Naive B cell (primary cell): ENCODE data around the gene RNU4-1. TPM values are rescaled to one million over a fixed set of nuclear protein-coding genes. Genes with fewer than 3 reads are reported as not detected.
"Not testable (repeated sequence)": the region's sequence is repeated elsewhere in the genome, so short reads cannot be mapped to it uniquely, and the experiment has no call there.

ENCODE experiments used
- ATAC-seq, 2 donors: fragments of 150-1000 bp; cut with Tn5 transposase; 2 replicates each; pipeline ENCODE4 v1.10.0; 2021; ENCODE audit warnings: low read depth in 2 of 2, mild to moderate bottlenecking in 2 of 2, moderate library complexity in 2 of 2
- DNase-seq: peaks from one replicate; pipeline ENCODE4 v3.0.0; 2022
- H3K27ac Mint-ChIP-seq, 6 donors: one replicate each; pipeline ENCODE4 v1.8.0; 2020 to 2022; ENCODE audit warnings: mild to moderate bottlenecking in 6 of 6, mixed read lengths in 6 of 6, moderate library complexity in 5 of 6, inconsistent platforms in 2 of 6
- H3K27me3 Mint-ChIP-seq, 3 donors: one replicate each; pipeline ENCODE4 v1.8.0; 2021 to 2022; ENCODE audit warnings: mixed read lengths in 3 of 3, mild to moderate bottlenecking in 1 of 3
- H3K36me3 Mint-ChIP-seq, 2 donors: one replicate each; pipeline ENCODE4 v1.8.0; 2020 to 2022; ENCODE audit warnings: mixed read lengths in 2 of 2, inconsistent platforms in 1 of 2, mild to moderate bottlenecking in 1 of 2
- H3K4me1 Mint-ChIP-seq, 3 donors: one replicate each; pipeline ENCODE4 v1.8.0; 2020 to 2022; ENCODE audit warnings: mixed read lengths in 3 of 3, inconsistent platforms in 1 of 3, mild to moderate bottlenecking in 1 of 3, moderate library complexity in 1 of 3
- H3K4me3 Mint-ChIP-seq, 8 donors: one replicate each; pipeline ENCODE4 v1.8.0; 2020 to 2022; ENCODE audit warnings: mild to moderate bottlenecking in 8 of 8, mixed read lengths in 8 of 8, moderate library complexity in 8 of 8, inconsistent platforms in 2 of 8
- H3K9me3 Mint-ChIP-seq, 7 donors: one replicate each; pipeline ENCODE4 v1.8.0; 2020 to 2022; ENCODE audit warnings: mixed read lengths in 7 of 7, mild to moderate bottlenecking in 5 of 7, inconsistent platforms in 2 of 7, moderate library complexity in 1 of 7
- polyA plus RNA-seq, 6 donors: library from polyadenylated mRNA; unstranded; fragments of 300-500 nt; fragmentation: Illumina TruSeq; gene quantifications; one replicate each; pipeline ENCODE4 v1.2.3, GENCODE V29; 2021; ENCODE audit warnings: low read depth in 6 of 6

RNU4-1 gene
- polyA plus RNA-seq, 6 donors from 2014 or later: not detected

DNA sequence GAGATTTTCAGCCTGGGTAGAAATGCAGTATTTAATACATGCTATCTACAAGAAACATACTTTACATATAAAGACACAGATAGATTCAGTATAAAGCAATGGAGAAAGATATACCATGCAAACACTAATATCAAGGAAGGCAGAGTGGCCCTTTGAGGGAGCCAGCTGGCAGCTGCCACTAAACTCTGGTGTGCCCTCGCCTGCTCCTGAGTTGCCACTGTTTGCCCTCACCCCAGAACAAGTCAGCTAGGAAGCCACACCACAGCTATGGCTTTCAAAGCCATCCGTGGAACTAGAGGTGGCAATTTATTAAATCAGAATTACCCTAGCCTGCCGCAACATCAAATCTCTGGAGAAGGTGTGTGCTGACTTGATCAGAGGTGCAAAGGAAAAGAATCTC is 45.9 kb downstream of the RNU4-1 start:
- Mint-ChIP-seq H3K27me3 (peaks cover 63 to 69% (median 68%) of the 10 kb centered on the region in 3 donors), H3K4me3 (no peak overlapping the region), H3K9me3 (no peaks in the 10 kb centered on the region), H3K27ac (no peak overlapping the region), H3K36me3 (peaks cover 0 to 3% of the 10 kb centered on the region in 2 donors), H3K4me1 (peaks cover 30 to 38% (median 31%) of the 10 kb centered on the region in 3 donors)
- ATAC-seq (no peak), DNase-seq (no peak)

DNA sequence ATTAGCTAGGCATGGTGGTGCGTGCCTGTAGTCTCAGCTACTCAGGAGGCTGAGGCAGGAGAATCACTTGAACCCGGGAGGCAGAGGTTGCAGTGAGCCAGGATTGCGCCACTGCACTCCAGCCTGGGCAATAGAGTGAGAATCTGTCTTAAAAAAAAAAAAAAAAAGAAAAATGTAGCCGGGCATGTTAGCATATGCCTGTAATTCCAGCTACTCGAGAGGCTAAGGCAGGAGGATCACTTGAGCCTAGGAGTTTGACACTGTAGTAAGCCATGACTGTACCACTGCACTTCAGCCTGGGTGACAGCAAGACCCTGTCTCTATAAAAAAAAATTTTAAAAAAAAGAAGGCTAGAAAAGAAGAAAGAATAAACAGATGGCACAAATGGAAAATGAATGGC is 46.3 kb downstream of the RNU4-1 start:
- H3K36me3 Mint-ChIP-seq, H3K27ac Mint-ChIP-seq, ATAC-seq, H3K9me3 Mint-ChIP-seq, DNase-seq, H3K4me3 Mint-ChIP-seq: not testable (repeated sequence)
- Mint-ChIP-seq H3K27me3 (peaks cover 63 to 73% (median 69%) of the 10 kb centered on the region in 3 donors), H3K4me1 (peaks cover 25 to 33% (median 30%) of the 10 kb centered on the region in 3 donors)

Other genes starting within 250 kb of the RNU4-1 start
- gene RAB35, start 176.5 kb downstream of the RNU4-1 start, polyA plus RNA-seq: 10 to 100 TPM in 5 of 6 donors, 1 to 10 TPM in 1; 6.2 to 16.6 (median 14.6) TPM
- 10 to 100 TPM; 11.1 to 23.9 (median 18.7) TPM for gene GCN1, start 98.5 kb downstream of the RNU4-1 start, polyA plus RNA-seq
- 1,000 to 10,000 TPM; 1,332 to 2,325 (median 1,674) TPM for gene RPLP0, start 92.1 kb downstream of the RNU4-1 start, polyA plus RNA-seq
- gene PXN, start 27.5 kb downstream of the RNU4-1 start, polyA plus RNA-seq: 1 to 10 TPM in 5 of 6 donors, under 1 TPM in 1; 0.95 to 6.0 (median 3.7) TPM
- 100 to 1,000 TPM in 1 of 6 donors, 10 to 100 TPM in 1, not detected in 4; 82.0 to 107 TPM for gene RNU4-2, start 1.3 kb downstream of the RNU4-1 start, polyA plus RNA-seq
- gene SIRT4, start 9.1 kb upstream of the RNU4-1 start, polyA plus RNA-seq: 1 to 10 TPM; 1.3 to 4.3 (median 1.4) TPM
- not detected for gene PLA2G1B, start 34.5 kb upstream of the RNU4-1 start, polyA plus RNA-seq
- not detected for gene MSI1, start 75.9 kb upstream of the RNU4-1 start, polyA plus RNA-seq
- gene COX6A1, start 144.9 kb upstream of the RNU4-1 start, polyA plus RNA-seq: 1,000 to 10,000 TPM in 1 of 6 donors, 100 to 1,000 TPM in 5; 716 to 1,228 (median 856) TPM
- gene TRIAP1, start 153.1 kb upstream of the RNU4-1 start, polyA plus RNA-seq: 10 to 100 TPM; 49.1 to 66.6 (median 58.4) TPM
- 10 to 100 TPM in 5 of 6 donors, 1 to 10 TPM in 1; 9.7 to 16.3 (median 14.5) TPM for gene GATC, start 153.2 kb upstream of the RNU4-1 start, polyA plus RNA-seq
- 100 to 1,000 TPM; 208 to 293 (median 218) TPM for gene SRSF9, start 176.5 kb upstream of the RNU4-1 start, polyA plus RNA-seq
- 100 to 1,000 TPM; 206 to 326 (median 268) TPM for gene DYNLL1, start 202.9 kb upstream of the RNU4-1 start, polyA plus RNA-seq
- 10 to 100 TPM; 25.2 to 56.5 (median 35.1) TPM for gene COQ5, start 235.9 kb upstream of the RNU4-1 start, polyA plus RNA-seq
- 100 to 1,000 TPM in 2 of 6 donors, 10 to 100 TPM in 4; 77.2 to 133 (median 94.7) TPM for gene RNF10, start 241.1 kb upstream of the RNU4-1 start, polyA plus RNA-seq